ENCODE measurements around the gene PARD3.

The PARD3 gene

DNA sequence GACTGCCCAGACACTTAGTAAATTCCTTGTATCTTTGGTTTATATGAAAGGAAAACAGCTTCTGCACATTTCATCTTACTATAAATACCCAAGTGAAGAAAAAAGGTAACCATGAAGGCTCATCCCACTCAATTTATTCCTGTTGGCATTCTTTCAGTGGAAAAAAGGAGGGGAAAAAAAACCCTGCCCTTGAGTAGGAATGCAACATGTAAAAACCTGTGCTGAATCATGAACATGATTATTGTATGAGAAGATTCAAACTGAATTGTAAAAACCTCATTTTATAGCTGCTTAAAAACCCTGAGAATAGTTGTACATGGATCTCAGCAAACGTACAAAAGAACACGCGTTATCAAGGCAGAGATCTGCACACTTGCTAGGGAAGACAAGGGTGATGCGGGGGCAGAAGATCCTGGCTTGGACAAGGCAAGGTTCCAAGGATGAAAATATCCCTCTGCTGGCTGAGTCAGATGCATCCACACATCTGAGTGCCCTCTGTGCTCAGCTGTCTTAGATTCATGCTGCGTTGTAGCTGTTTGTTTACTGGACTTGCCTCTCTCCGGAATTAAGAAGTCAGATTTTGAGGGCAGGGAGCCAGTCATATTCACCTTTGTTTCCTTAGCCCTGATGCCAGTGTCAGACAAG lies 658.2 kb downstream of the PARD3 start:
- in situ Hi-C loops (cut with HindIII; ENCODE audit: low sequenced_read_pairs) = no loop called here
- TF ChIP-seq, protein P1, sequence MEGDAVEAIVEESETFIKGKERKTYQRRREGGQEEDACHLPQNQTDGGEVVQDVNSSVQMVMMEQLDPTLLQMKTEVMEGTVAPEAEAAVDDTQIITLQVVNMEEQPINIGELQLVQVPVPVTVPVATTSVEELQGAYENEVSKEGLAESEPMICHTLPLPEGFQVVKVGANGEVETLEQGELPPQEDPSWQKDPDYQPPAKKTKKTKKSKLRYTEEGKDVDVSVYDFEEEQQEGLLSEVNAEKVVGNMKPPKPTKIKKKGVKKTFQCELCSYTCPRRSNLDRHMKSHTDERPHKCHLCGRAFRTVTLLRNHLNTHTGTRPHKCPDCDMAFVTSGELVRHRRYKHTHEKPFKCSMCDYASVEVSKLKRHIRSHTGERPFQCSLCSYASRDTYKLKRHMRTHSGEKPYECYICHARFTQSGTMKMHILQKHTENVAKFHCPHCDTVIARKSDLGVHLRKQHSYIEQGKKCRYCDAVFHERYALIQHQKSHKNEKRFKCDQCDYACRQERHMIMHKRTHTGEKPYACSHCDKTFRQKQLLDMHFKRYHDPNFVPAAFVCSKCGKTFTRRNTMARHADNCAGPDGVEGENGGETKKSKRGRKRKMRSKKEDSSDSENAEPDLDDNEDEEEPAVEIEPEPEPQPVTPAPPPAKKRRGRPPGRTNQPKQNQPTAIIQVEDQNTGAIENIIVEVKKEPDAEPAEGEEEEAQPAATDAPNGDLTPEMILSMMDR (IDR thresholded peaks at IDR 0.05; ENCODE audit: low read depth, low read length) = peak; percentile 22
- no peak overlapping the region for H3K4me3 ChIP-seq (ENCODE audit: low read depth, low read length)
- DNase-seq (ENCODE audit: low read depth, low spot score) = peak; percentile 30

DNA sequence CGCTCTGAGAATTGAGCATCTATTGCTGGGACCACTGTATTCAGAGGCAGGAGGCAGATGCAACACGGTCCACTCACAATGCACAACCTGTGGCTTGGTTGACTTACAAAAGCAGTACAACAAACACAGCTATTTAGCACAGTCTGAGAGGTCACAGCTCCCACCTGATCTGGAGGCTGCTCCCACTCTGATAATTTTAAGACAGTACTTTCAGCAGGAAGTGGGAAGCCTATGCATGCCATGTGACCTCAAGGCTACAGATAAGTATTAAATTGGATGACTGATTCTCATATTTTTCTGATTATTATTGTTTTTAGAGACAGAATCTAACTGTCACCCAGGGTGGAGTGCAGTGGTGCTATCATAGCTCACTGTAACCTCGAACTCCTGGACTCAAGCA lies 659.3 kb downstream of the PARD3 start:
- in situ Hi-C loops (cut with HindIII; ENCODE audit: low sequenced_read_pairs) = no loop called here
- DNase-seq (ENCODE audit: low read depth, low spot score) = no peak
- TF ChIP-seq, protein P1 (IDR thresholded peaks at IDR 0.05; ENCODE audit: low read depth, low read length) = no peak
- H3K4me3 ChIP-seq (ENCODE audit: low read depth, low read length) = no peak overlapping the region

DNA sequence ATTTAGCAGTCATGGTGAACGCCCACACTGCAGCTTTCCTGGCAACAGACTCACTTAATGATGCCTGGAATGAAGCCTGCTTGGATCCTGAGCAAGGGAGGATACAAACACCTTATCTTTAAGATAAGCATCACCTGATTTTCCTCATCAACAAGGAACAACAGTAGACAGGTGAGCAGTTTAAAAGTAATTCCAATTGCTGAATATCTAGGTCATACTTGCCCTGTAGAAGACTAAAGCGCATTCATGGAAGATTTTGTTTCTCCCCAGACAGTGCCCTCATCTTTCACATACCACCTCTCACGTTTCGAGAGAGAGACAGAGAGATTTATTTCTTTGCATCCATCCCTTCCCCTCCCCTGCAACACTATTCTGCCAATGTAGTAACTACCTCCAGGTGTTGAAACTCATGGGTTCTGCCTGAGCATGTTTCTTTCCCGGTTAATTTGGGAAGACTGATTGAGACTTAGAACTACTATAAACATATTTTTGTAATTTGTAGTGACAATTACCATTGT lies 660.7 kb downstream of the PARD3 start:
- no peak overlapping the region for H3K4me3 ChIP-seq (ENCODE audit: low read depth, low read length)
- no peak for DNase-seq (ENCODE audit: low read depth, low spot score)
- TF ChIP-seq, protein P1 (IDR thresholded peaks at IDR 0.05; ENCODE audit: low read depth, low read length) = no peak
- in situ Hi-C loops (cut with HindIII; ENCODE audit: low sequenced_read_pairs) = no loop called here

DNA sequence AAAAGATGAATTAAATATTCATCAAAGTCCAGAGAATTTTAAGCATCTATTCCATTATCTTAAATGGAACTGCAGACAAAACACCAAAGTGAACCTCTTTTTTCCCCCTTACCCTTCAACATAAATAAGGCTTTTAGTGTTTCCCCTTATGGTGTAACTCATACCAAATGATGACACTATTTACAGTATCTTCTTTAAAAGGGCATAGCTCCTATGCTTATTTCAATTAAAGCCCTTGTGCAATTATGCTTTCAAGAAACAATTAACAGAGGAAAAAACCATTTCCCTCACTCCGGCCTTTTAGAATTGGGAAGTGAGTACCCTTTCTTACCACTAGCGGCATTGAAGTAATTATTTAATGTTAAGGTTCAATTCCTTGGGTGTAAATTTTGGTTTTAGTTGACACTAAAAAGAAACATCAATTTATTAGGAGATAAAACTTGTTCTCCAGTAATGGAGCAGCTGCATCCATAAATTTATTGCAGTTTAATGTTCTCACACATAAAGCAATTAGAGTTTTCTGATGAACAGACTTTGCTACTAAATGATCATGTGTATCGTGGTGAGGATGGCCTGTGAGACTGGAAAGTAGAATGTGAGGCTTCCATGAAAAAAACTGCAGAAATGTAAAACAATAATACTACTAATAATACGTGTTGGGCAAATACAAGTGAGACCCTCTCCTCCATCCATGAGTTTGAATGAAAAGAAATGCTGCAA lies 661.3 kb downstream of the PARD3 start:
- TF ChIP-seq, protein P1 (IDR thresholded peaks at IDR 0.05; ENCODE audit: low read depth, low read length) = no peak
- in situ Hi-C loops (cut with HindIII; ENCODE audit: low sequenced_read_pairs) = no loop called here

DNA sequence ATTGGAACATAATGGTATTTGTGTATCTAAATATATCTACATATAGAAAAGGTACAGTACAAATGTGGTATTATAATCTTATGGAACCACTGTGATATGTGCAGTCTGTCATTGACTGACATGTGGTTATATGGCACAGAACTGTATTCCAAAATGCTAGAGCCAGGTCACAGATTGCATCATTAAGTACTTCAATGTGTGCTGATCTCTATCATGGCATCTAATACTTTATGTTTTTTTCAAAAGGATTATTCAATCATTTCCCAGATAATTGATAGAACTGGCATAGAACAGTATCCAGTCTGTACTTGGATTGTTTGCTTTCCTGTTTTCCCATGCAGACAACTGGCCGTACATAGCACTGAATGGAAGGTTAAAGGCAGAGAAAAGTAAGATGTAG lies 662.7 kb downstream of the PARD3 start:
- TF ChIP-seq, protein P1 (IDR thresholded peaks at IDR 0.05; ENCODE audit: low read depth, low read length) = no peak

More for the DNA sequence above, 661.3 kb downstream of the PARD3 start:
- DNase-seq (ENCODE audit: low read depth, low spot score) = no peak
- no peak overlapping the region for H3K4me3 ChIP-seq (ENCODE audit: low read depth, low read length)

DNA sequence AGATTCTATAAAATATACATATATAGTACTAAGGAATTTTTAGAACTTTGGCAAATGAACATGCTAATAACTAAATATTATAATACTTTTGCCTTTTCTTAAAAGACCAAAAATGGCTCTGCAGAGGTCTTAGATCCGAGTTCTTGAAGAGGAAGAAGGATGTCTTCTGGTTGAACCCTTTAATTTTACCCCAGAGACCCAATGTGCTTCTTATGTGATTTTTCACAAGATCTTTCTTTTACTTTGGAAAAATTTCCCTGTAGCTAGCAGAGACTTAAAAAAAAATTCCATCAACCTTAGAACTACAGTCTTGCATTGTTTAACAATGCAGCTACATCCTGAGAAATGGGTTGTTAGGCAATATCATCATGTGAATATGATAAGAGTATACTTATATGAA lies 663.2 kb downstream of the PARD3 start:
- TF ChIP-seq, protein P1 (IDR thresholded peaks at IDR 0.05; ENCODE audit: low read depth, low read length) = no peak
- no peak overlapping the region for H3K4me3 ChIP-seq (ENCODE audit: low read depth, low read length)
- DNase-seq (ENCODE audit: low read depth, low spot score) = no peak
- in situ Hi-C loops (cut with HindIII; ENCODE audit: low sequenced_read_pairs) = no loop called here

More for the DNA sequence above, 662.7 kb downstream of the PARD3 start:
- no peak overlapping the region for H3K4me3 ChIP-seq (ENCODE audit: low read depth, low read length)
- DNase-seq (ENCODE audit: low read depth, low spot score) = no peak
- in situ Hi-C loops (cut with HindIII; ENCODE audit: low sequenced_read_pairs) = no loop called here
